SK-N-MC (cell line): ENCODE data around the gene DCLK1.

ENCODE experiments used
- EZH2 ChIP-seq: fragments of 200-600 bp; sonication (generic); IDR thresholded peaks from one replicate; pipeline ENCODE4 v1.6.1; 2017; ENCODE audit warnings: antibody characterized with exemption
- POLR2AphosphoS5 ChIP-seq: IDR thresholded peaks from 2 replicates; pipeline ENCODE4 v1.6.1; 2012; ENCODE audit warnings: mild to moderate bottlenecking, low read depth, low read length, borderline replicate concordance

DNA sequence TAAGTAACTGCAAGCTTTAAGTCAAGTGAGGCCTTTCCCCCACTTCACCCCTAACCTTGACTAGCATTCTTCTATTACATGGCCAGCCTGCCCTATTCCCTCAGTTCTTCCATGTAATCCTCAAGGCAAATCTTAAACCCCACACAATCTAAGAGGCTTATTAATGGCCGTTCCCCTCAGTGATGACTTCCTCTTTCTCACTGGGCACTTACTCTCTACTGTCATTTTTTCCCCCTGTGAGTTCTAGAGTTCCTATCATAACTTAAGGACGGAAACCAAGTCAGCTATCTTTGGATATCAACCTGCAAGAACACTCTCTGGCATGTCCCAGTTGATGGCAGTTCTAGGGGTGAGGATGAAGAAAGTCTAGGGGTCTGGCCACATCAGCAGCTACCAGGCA is 131.2 kb downstream of the DCLK1 start:
- TF ChIP-seq EZH2 = no peak
- TF ChIP-seq POLR2AphosphoS5 = no peak
